Measurements from ENCODE around the gene ALKBH4. TPM values are rescaled to one million over a fixed set of nuclear protein-coding genes. Genes with fewer than 3 reads are reported as not detected.
A peak's percentile ranks its signal among the peaks of the same experiment; 100 is the strongest.
"Not testable (repeated sequence)": the region's sequence is repeated elsewhere in the genome, so short reads cannot be mapped to it uniquely, and the experiment has no call there.

Gene ALKBH4
- total and polyA plus RNA-seq, 2 of the 8 experiments (the other 6 are each of a cell fraction or from before 2014, with no cell fraction given): 10.2 to 16.6 TPM

DNA sequence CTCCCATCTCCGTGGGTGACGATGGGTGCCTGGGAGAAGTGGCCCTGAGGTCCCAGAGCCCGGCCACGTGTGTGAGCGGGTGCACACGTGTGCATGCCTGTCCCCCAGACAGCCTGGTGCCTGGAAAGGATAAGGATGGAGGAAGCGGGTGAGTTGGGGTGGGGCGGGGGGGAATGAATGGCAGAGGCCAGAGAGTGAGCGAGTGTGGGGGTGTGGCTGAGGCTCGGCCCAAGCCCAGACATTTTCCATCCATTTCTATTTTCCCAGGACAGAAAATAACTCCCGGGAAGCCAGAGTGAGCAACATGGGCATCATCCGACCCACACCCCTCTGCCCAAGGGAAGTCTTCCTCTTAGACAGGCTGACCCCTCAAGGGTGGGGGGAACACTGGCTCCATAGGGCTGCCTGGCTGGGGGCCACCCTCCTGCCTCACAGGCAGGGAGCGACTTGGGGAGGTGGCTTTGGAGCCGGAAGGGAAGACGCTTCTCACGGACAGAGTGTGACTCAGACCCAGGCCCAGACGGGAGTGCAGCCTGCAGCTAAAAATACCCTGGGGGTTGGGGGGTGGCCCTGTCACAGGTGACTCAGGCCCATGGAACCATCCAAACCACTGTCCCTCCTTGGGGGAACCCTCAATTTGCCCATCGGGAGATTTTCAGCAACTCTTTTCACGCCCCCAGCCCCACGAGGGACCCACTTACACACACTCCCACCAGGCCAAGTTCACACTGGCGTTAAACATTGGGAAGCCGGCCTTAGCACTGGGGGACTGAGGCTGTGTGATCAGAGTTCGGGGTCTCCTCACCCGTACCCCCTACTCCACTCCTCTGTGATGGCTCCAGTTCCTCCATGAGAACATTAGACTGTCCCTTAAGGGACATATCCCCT lies 40.9 kb upstream of the ALKBH4 start:
- H3K27ac ChIP-seq (ENCODE audit: low read depth, low read length); H3K36me3 ChIP-seq (ENCODE audit: control insufficient read depth in 2 of 4, insufficient read depth in 4 of 4, low read length in 3 of 4); H4K91ac ChIP-seq (replicated peaks; ENCODE audit: insufficient read length, low read length); H2BK15ac ChIP-seq (ENCODE audit: low read length); FAIRE-seq; H3K4ac ChIP-seq (replicated peaks; ENCODE audit: insufficient read length, low read depth, low read length); CTCF ChIA-PET (ENCODE audit: partially characterized antibody); H3K79me2 ChIP-seq (ENCODE audit: control insufficient read depth in 1 of 2, insufficient read depth in 2 of 2, low read length in 2 of 2); H2AK5ac ChIP-seq (ENCODE audit: low read depth, low read length); H3K4me1 ChIP-seq (replicated peaks in 1 of 4; ENCODE audit: control insufficient read depth in 3 of 4, insufficient read depth in 4 of 4, low read length in 3 of 4); H2BK5ac ChIP-seq (ENCODE audit: low read depth, low read length); H3K14ac ChIP-seq (ENCODE audit: insufficient read length); H2BK20ac ChIP-seq (ENCODE audit: low read length); H3K9me3 ChIP-seq (ENCODE audit: insufficient read depth in 2 of 2, low read depth in 1 of 2, low read length in 1 of 2); POLR2A ChIA-PET (ENCODE audit: partially characterized antibody); H3K56ac ChIP-seq (replicated peaks; ENCODE audit: insufficient read length, low read depth, low read length); H2BK120ac ChIP-seq (replicated peaks; ENCODE audit: low read depth, low read length); H3K23me2 ChIP-seq (ENCODE audit: low read depth, low read length); H3K79me1 ChIP-seq (ENCODE audit: low read depth, low read length); H2AFZ ChIP-seq (ENCODE audit: low read length); H4K8ac ChIP-seq (ENCODE audit: extremely low read depth, insufficient read depth, low read length); H3K27me3 ChIP-seq (replicated peaks in 1 of 4; ENCODE audit: control insufficient read depth in 3 of 4, extremely low read depth in 1 of 4, insufficient read depth in 3 of 4, low read length in 3 of 4); H3K23ac ChIP-seq (ENCODE audit: insufficient read length); H4K20me1 ChIP-seq (replicated peaks in 1 of 2; ENCODE audit: control insufficient read depth in 1 of 2, insufficient read depth in 2 of 2, low read length in 2 of 2); H2BK12ac ChIP-seq (ENCODE audit: low read depth, low read length); H3K18ac ChIP-seq (ENCODE audit: extremely low read depth, low read length); H4K5ac ChIP-seq (ENCODE audit: insufficient read length, low read depth, low read length); H3K4me2 ChIP-seq (ENCODE audit: insufficient read depth in 1 of 2, low read depth in 2 of 2, low read length in 2 of 2); H3K4me3 ChIP-seq (ENCODE audit: extremely low read depth in 1 of 4, insufficient read depth in 2 of 4, low read depth in 3 of 4, low read length in 4 of 4); H3K9ac ChIP-seq (replicated peaks in 1 of 4; ENCODE audit: extremely low read depth in 1 of 4, low read depth in 3 of 4, low read length in 3 of 4): not testable (repeated sequence)
- peak in 1 of 2 experiments; percentile 39 for DNase-seq (ENCODE audit: low read depth in 1 of 2, low spot score in 2 of 2)
- WGBS, 2 experiments (ENCODE audit: extremely low coverage in 1 of 2, insufficient coverage in 1 of 2, insufficient read length in 1 of 2, insufficient replicate concordance in 2 of 2, low coverage in 1 of 2, low lambda C conversion rate in 2 of 2, missing lambda C conversion rate in 1 of 2): 89% methylated on average over 5 of the region's 24 CpGs; no CpG with 5 or more reads in 1 of the 2 experiments

DNA sequence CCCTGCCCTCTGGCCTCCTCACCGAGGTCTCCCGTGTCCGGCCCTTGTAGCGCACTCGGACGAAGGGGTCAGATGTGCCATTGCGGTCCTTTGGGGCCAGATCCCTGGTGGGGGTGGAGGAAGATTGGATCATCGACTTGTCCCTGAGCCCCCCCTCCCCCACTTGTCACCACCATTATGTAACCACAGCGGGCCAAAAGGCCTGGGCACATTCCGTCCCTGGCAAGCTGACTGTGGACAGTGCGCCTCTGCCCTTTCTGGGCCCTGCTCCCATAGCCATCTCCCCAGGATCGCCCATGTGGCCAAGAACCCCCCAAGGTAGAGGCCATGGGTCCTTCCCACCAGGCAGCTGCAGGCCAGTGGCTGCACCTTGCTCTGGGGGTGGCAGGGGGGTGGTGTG lies 38.5 kb upstream of the ALKBH4 start:
- H4K8ac ChIP-seq (ENCODE audit: extremely low read depth, insufficient read depth, low read length); H3K79me2 ChIP-seq (ENCODE audit: control insufficient read depth in 1 of 2, insufficient read depth in 2 of 2, low read length in 2 of 2); H3K9ac ChIP-seq (replicated peaks in 1 of 4; ENCODE audit: extremely low read depth in 1 of 4, low read depth in 3 of 4, low read length in 3 of 4); H3K9me3 ChIP-seq (ENCODE audit: insufficient read depth in 2 of 2, low read depth in 1 of 2, low read length in 1 of 2); CTCF ChIA-PET (ENCODE audit: partially characterized antibody); DNase-seq (ENCODE audit: low read depth in 1 of 2, low spot score in 2 of 2); H4K20me1 ChIP-seq (replicated peaks in 1 of 2; ENCODE audit: control insufficient read depth in 1 of 2, insufficient read depth in 2 of 2, low read length in 2 of 2); H2BK20ac ChIP-seq (ENCODE audit: low read length); H3K23me2 ChIP-seq (ENCODE audit: low read depth, low read length); H3K4me1 ChIP-seq (replicated peaks in 1 of 4; ENCODE audit: control insufficient read depth in 3 of 4, insufficient read depth in 4 of 4, low read length in 3 of 4); H2BK5ac ChIP-seq (ENCODE audit: low read depth, low read length); H3K4ac ChIP-seq (replicated peaks; ENCODE audit: insufficient read length, low read depth, low read length); H2AFZ ChIP-seq (ENCODE audit: low read length); H2BK120ac ChIP-seq (replicated peaks; ENCODE audit: low read depth, low read length); FAIRE-seq; H3K14ac ChIP-seq (ENCODE audit: insufficient read length); H3K18ac ChIP-seq (ENCODE audit: extremely low read depth, low read length); H3K4me2 ChIP-seq (ENCODE audit: insufficient read depth in 1 of 2, low read depth in 2 of 2, low read length in 2 of 2); H3K27me3 ChIP-seq (replicated peaks in 1 of 4; ENCODE audit: control insufficient read depth in 3 of 4, extremely low read depth in 1 of 4, insufficient read depth in 3 of 4, low read length in 3 of 4); H2AK5ac ChIP-seq (ENCODE audit: low read depth, low read length); H3K23ac ChIP-seq (ENCODE audit: insufficient read length); H3K4me3 ChIP-seq (ENCODE audit: extremely low read depth in 1 of 4, insufficient read depth in 2 of 4, low read depth in 3 of 4, low read length in 4 of 4); H2BK15ac ChIP-seq (ENCODE audit: low read length); H4K91ac ChIP-seq (replicated peaks; ENCODE audit: insufficient read length, low read length); H4K5ac ChIP-seq (ENCODE audit: insufficient read length, low read depth, low read length); H3K36me3 ChIP-seq (ENCODE audit: control insufficient read depth in 2 of 4, insufficient read depth in 4 of 4, low read length in 3 of 4); H3K56ac ChIP-seq (replicated peaks; ENCODE audit: insufficient read length, low read depth, low read length); H3K27ac ChIP-seq (ENCODE audit: low read depth, low read length); H3K79me1 ChIP-seq (ENCODE audit: low read depth, low read length); H2BK12ac ChIP-seq (ENCODE audit: low read depth, low read length); POLR2A ChIA-PET (ENCODE audit: partially characterized antibody): not testable (repeated sequence)
- WGBS, 2 experiments (ENCODE audit: extremely low coverage in 1 of 2, insufficient coverage in 1 of 2, insufficient read length in 1 of 2, insufficient replicate concordance in 2 of 2, low coverage in 1 of 2, low lambda C conversion rate in 2 of 2, missing lambda C conversion rate in 1 of 2): no CpG with 5 or more reads among the region's 12 CpGs
